LHCN-M2 (cell line): ENCODE results near the gene NDUFS8. TPM values are rescaled to one million over a fixed set of nuclear protein-coding genes. Genes with fewer than 3 reads are reported as not detected.
"Not testable (repeated sequence)": the region's sequence is repeated elsewhere in the genome, so short reads cannot be mapped to it uniquely, and the experiment has no call there.

Source experiments
- DNase-seq: peaks from one replicate; pipeline ENCODE4 v3.0.0-alpha.2; 2012; ENCODE audit warnings: low read depth
- polyA plus RNA-seq: library from polyadenylated mRNA; unstranded; fragments of >200 nt; gene quantifications from one replicate; pipeline ENCODE4 v1.2.1, GENCODE V29; 2012; ENCODE audit warnings: missing spikeins
- total RNA-seq: library from RNA; depleted of rRNA; stranded (reverse); fragments of >200 nt; gene quantifications from 2 replicates; pipeline ENCODE4 v1.2.3, GENCODE V29; 2014; rRNA removed

Gene NDUFS8
- total RNA-seq = 171 and 215 TPM in 2 replicates
- polyA plus RNA-seq = 293 TPM

DNA sequence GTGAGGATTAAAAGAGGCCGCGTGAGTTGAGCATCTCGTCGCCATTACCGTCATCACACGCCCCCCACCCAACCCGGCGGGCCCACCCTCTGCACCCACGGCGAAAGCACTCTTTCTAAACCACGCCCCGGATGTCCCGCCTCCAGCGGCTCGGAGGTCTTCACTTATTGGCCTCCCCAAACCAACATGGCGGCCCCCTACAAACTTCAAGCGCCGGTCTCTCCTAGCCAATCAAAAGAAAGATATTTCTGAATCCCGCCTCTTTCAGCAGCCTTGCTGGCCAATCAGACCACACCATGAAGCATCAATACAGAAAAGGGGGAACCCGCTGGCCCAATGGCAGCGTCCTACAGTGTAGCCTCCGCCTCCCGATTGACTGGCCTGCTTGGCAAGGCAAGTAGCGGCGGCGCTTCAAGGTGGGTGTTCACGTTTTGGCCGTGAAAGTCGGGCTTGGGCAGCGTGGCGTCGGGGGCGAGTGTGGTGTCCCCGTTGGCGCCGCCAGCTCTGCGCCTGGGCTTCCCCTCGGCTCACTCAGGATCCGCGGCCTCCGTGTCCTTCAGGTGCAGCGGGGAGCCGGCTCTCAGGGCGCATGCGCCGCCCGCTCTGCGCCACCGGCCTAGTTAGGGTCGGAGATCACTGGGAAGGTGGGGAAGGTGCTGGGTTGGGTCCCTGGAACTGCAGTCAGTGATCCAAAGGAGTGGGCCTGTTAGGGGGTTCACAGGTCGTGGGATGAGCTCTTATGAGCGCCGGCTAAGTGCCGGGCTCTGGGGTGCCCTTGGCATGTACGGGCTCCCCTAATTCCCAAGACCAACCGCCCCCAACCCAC is at the start of gene NDUFS8:
NDUFS8 (plus strand) TSS at position 364 of the 826 bp plus-strand sequence. CDS start 1,471 bp downstream, outside the sequence.
- peak; percentile 99 for DNase-seq

DNA sequence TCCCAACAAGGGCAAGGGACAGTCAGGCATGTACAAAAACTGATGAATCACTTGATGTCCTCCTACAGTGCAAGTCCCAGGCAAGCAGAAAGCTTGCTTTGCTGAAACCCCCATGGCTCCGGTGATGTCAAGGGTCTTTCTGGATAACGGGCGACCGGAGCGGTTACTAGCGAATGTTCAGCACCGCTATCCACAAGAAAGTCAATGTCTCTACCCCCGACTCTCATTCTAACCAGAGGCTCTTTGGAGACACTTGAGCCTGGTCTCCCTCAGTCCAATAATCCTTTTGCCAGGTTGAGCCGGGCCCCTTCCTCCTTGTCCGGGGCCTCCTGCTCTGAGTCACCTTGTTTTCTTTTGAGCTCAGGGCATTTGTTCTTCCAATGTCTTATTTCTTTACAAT is 49.3 kb upstream of the NDUFS8 start:
- not testable (repeated sequence) for DNase-seq

DNA sequence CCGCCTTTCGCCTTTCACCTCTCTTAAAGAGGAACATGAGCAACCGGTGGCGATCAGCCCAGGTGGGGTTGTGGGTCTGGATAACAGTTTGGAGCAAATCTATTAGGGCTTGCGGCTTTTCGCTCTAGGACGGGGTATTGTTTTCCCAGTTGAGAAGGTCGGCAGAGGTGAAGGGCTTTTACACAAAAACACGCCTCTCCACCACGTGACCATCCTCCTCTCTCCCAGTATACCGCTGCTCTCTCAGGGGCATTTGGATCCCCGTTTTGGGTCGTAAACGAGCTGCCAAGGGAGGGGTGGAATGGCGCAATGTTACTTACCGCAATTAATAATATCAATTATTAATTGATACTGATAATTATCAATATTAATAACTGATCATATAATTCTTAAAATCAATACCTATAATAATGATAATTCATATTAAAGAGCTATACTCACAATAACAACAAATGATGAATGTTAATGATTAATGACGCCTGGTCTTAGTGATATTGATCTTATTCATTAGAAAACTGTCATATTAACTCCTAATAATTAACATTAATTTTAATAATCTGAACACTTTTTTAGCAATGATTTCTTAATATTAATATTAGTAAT is 48.1 kb upstream of the NDUFS8 start:
- not testable (repeated sequence) for DNase-seq

DNA sequence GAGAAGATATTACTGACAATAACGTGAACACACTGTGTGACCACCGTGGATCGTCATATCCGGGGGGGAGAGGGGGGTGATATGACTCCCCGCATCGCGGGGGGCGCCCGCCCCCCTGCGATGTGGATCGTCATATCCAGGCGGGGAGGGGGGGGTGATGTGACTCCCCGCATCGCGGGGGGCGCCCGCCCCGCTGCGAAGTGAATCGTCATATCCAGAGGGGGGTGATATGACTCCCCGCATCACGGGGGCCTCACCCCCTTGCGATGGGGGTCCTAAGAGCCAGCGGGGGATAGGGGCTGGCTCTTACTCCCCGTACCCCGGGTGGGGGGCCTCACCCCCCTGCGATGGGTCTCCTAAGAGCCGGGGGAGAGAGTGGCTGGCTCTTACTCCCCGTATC is 46.5 kb upstream of the NDUFS8 start:
- no peak for DNase-seq

DNA sequence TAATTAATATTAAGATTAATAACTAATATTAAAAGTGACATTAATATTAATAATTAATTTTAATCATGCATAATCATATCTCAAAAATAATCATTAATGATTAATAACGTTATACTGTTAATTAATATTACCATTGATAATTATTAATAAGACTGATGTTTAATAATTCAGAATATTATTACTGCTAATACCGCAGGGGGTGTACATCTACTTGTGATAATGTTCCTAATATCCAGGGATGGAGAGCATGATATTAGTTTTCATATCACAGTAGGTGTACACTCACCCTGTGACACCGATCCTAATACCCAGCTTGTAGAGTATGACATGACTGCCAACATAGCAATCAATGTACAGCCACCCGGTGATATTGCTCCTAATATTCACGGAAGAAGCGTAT is 45.2 kb upstream of the NDUFS8 start:
- DNase-seq = not testable (repeated sequence)

DNA sequence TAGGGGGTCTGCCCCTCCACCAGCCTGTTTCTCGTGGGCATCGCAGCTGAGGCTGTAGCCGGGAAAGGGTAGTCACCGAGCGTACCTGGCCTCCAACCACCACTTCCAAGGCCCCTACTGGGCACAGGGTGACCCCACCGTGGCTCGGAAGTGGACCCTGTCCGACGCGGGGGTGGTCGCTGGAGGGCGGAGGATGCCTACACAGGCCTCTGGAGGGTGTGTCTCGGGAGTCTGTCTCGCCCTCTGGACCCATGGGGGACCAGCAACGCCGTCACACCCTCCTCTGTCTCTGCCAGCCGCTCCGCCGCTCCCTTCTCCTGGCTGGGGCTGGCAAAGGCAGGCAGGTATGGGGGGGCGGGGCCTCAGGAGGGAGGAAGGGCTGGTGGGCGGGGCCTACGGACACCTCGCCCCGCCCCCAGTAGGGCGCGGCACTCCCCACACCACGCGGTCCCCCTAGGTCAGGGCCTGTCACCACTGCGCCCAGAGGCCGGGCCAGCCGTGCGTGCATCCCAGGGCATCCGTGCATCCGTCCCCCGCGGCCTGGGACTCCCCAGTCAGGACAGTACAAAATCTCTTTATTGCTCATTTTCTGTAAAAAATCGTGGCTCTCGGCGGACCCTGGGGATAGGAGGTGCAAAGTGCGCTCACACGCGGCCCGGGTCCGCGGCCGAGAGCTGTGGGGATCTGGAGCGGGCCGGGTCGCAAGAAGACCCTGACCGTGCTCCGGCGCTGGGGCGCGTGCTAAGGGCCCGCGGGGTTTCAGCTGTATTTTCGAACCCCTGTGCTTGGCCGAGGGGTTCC is 39.7 kb upstream of the NDUFS8 start:
- not testable (repeated sequence) for DNase-seq

DNA sequence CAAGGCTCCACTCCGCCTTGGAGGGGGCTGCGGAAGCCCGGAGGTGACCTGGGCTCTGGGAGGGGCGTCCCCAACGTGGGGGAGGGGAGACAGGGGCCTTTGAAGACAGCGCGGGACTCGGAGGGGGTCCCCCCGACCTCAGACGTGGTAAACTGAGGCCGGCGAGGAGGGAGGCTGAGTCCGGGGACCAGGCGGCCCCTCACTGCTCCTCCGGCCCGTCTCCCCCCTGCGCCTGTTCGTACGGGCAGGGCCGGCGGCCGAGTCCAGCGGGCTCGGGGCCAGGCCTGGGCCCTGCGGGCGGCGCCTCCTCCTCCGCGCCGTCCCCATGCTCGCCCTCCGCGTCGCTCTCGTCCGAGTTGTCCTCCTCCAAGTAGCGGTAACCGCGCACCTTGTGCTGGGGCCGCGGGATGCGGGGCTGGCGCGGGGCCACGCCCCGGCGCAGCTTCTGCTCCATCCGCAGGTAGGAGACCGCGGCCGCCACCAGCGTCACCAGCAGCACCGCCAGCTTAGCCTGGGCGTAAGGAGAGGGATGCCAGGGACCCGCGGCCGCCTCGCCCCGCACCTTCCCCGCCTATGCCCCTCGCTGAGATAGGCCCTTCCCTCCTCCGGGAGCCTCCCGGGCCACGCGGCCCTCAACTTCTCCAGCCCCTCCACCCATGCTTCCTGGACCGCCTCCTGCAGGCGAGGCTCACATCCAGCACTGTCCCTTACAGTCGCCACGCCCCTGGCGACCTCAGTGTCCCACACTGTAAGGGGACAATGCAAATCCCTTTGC is 38.9 kb upstream of the NDUFS8 start:
- DNase-seq = not testable (repeated sequence)

DNA sequence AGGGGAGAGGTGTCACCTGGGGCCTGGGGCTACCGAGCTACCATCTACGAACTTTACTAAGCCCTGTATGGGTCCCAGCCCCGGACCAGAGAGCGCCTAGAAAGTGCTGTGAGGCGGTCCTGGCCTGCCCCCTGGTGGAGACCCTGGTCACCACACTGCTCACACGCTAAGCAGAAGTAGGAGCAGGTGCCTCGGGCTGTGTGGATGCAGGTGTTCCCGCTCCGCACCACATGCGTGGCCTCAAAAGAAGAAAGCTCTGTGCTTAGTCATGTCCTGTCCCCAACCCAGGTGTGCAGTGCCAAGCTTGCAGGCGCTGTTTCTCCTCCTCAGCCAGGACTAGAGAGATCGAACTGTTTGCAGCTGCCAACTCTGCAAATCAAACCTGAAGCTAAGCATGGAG is 36.7 kb upstream of the NDUFS8 start:
- not testable (repeated sequence) for DNase-seq

DNA sequence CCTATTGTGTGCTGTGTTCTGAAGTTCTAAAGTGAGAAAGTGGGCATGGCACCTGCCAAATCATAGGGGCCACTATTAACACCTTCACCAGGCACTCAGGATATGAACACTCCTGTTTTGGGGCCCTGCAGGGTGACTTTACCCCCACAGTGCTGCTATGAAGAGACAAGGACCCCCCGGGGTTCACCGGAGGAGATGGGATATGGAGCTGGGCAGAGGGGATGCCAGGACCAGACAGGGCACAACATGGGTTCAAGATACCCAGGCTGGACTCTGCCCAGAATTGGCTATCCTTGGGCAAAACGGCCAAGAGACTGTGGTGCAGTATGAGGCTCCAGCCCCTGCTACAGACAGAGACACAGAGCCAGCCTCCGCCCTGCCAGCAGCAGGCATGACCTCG is 36.1 kb upstream of the NDUFS8 start:
- not testable (repeated sequence) for DNase-seq

DNA sequence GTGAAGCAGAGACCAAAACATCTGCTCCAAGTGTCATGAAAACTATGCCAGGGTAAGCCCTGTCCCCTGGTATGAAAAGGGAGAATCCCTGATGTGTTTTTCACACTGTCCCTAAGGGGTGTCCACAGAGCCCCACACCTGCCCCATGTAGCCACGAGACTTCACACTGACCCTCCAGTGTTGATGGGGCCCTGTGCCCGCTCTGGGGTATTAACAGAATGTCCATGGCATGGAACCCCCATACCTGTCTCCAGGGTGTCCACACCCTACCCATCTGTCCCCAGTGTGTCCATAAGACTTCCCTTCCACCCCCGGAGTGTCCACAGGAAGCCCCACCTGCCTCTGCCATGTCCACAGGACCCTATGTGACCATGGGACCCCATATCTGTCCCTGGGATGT is 35.4 kb upstream of the NDUFS8 start:
- not testable (repeated sequence) for DNase-seq

DNA sequence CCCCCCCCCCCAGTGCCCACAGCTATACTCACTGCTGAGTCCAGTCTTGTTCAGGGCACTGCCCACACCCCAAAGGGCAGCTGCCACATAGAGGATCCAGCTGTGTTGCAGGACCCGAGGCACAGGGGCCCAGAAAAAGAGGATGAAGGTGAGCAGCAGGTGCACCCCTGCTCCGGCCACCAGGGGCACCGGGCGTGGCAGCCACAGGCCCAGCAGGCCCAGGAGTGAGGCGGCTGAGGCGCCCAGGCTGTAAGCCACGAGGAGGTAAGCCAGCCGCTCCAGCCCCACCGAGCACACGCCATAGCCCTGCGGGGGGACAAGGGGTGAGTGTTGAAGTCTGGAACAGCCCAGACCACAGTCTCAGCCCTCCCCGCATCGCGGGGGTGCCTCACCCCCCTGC is 34.9 kb upstream of the NDUFS8 start:
- DNase-seq = not testable (repeated sequence)

DNA sequence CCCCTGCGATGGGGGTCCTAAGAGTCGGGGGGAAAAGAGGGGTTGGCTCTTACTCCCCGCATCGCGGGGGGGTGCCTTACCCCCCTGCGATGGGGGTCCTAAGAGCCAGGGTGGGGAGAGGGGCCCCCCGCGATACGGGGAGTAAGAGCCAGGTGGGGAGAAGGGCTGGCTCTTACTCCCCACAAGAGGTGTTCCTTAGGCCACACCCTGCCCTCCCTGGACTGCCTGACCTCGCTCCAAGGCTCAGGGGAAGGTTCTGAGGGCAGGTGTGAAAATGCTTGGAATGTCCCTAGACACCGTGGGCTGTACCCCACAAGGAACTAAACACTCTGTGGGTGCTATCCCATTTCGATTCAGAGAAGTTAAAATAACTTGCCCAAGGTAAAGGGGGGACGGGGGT is 34.4 kb upstream of the NDUFS8 start:
- no peak for DNase-seq

DNA sequence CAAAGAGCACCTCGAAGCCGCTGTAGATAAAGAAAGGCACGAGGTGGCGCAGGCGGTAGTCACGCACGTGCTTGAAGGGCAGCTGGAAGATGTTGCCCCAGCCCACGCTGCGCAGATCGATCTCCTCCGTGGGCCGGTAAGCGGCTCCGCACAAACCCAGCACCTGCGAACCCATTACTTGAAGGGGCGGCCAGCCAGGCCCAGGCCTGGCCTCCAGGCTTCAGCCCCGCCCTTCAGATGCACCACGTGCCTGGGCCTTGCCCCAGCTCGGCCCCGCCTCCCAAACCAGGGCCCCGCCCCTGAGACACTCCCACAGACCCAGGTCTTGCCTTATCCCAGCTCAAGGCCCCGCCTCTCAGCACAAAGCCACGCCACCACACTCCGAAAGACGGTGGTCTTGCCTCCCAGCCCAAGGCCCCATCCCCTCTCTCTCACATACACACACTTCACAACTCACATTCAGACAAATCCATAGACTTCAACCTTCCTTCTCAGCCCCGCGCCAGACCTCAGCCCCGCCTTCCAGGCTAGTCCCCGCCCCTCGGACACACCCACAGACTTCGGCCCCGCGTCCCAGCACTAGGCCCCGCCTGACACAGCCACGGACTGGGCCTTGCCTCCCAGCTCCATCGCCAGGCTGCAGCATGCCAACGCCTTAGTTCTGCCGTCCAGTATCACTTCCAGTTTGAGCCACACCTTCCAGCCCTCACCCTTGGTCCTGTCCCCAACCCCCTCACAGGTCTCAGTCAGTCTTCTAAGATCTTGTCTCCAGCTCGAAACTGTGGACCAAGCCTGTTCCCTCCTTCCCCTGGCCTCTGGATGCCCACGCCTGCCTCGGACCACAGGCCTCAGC is 33.6 kb upstream of the NDUFS8 start:
- no peak for DNase-seq

DNA sequence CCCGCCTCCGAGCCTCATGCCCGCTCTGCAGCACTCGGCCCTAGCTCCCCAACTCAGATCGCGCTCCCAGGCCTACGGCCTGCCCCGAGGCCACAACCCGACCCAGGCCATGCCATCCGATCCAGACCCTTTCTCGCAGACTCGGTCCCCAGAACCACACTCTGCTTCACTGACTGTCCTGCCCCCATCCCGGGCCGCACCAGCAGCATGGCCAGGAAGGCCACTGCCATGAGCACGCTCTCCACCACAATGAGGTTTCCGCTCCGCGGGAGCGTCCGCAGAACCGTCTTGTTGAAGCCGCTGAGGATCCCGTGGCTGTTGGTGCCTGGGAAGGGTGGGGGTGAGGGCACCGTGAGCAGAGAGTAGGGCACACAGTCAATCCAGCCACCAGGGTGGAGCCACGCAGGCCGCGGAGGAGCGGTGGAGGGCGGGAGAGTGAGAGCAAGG is 33.0 kb upstream of the NDUFS8 start:
- no peak for DNase-seq

DNA sequence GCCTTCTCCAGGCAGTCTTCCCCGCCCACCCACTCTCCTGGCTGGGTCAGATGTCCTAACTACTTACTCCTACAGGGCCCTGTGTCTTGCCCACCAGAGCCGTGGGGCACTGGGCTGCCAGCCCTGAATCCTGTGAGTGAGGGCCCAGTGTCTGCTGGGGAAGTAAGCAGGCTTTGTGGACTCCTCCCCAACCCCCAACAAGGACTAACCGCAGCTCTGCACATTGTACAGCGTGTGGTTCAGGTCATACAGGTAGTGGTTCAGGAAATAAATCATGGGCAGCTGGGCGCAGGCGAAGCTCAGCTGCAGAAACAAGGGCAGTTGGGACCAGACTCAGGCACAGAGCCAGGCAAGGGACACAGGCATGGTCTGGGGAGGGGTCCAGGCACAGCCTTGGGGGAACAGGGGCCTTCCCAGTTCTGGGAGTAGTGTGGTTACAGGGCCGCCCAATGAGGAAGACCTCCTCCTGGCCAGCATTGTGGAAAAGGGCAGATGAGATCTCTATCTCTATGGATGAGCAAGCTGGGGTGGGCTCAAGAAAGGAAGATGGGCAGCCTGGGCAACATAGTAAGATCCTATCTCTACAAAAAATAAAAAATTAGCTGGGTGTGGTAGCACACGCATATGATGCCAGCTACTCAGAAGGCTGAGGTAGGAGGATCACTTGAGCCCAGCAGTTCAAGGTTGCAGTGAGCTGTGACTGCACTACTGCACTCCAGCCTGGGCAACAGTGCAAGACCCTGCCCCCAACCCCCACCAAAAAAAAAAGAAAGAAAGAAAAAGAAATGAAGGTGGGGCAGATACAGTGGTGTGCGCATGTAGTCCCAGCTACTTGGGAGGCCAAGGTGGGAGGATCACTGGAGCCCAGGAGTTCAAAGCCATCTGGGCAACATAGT is 32.1 kb upstream of the NDUFS8 start:
- DNase-seq = no peak

DNA sequence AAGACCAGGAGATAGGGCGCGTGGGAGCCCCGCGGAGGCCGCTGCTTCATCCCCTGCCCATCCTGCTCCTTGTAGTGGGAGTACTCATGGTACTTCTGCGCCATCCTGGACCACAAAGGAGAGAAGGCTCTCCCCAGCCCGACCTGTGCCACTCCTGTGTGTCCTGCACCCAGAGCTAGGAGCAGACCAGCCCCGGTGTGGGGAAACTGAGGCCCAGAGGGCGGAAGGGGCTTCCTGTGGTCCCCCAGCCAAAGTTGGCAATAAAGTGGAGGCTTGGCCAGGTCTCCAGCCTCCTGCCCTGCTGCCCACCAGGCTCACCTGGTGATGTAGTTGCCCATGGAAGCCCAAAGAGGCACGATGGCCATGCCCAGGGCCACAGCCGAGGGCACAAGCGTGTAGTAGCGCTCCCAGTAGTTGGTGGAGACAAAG is 31.3 kb upstream of the NDUFS8 start:
- DNase-seq = no peak

DNA sequence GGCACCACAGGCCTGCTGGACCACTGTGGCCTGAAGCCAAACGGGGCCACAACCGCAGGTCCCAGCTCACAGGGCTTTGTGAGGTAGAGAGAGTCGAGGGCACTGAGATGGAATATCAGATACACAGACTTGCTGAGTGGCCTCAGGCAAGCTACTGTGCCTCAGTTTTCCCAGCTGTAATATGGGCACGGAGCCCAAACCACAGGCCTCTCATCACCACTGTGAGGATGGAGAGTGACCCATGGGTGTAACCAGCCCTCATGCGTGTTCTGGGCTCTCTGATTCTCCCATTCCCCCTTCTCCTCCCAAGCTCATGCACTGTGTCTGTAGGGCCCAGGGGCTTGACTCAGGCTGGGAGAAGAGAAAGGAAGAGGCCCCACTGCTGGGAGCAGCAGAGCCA is 30.8 kb upstream of the NDUFS8 start:
- no peak for DNase-seq

DNA sequence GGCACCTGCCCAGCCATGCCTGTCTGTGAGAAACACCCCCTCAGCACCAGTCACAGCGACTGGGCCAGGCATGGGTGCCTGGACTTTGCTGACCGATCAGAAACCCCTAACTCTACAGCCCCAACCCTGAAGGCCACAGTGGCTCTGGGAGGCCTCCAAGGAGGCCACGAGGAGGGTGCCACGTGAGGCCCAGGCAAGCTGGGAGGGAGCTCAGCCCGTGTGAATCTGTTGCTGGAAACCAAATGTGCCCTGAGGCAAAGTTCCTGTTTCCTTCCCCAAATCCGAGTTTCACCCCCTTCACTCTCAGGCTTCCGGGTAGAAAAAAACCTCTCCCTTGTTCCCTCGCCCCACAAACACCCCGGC is 27.9 kb upstream of the NDUFS8 start:
- no peak for DNase-seq
